ENCODE data around the gene LCE4A. TPM values are rescaled to one million over a fixed set of nuclear protein-coding genes. Genes with fewer than 3 reads are reported as not detected.

LCE4A gene, protein sequence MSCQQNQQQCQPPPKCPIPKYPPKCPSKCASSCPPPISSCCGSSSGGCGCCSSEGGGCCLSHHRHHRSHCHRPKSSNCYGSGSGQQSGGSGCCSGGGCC
- not detected in 2 replicates for total RNA-seq

DNA sequence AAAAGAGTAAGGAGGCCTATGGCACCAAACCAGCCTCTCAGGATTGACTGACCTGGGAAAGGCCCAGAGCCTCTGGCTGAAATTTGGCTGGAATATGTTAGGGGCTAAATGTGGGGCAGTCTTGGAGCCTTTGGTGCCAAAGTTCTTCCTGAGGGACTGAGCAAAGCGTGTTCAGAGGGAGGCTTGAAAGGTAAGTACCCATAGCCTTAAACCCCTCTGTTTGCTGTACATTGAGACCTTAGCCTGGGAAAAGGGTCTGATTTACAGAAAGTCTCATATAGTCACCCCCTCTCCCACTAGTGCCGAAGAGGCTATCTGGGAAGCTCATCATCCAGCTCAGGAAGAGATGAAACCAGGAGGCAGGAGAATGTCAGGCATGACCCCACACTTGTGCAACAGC is at the start of gene LCE4A:
LCE4A (plus strand) TSS at position 301 of the 400 bp plus-strand sequence. CDS start 916 bp downstream, outside the sequence.

DNA sequence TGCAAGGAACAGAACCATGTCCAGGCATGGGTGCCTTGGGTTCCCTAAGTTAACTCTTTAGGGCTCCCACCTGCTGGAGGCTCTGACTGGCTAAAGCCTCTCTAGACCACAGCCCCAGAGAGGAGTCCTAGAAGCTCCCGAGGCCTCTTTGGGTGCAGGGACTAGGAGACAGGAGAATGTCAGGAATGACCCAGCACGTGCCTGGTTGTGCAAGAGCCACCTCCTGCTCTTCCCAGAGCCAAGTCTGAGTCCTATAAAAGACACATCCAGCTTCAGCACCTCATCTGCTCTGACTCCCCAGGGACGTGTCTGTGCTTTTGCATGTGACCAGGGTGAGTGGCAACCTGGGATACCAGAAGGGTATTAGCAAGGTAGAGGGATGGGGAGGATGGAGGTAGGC is 44.9 kb upstream of the LCE4A start, which contains the start of gene LCE2D:
LCE2D (plus strand) TSS at position 283 of the 400 bp plus-strand sequence. CDS start 726 bp downstream, outside the sequence.

DNA sequence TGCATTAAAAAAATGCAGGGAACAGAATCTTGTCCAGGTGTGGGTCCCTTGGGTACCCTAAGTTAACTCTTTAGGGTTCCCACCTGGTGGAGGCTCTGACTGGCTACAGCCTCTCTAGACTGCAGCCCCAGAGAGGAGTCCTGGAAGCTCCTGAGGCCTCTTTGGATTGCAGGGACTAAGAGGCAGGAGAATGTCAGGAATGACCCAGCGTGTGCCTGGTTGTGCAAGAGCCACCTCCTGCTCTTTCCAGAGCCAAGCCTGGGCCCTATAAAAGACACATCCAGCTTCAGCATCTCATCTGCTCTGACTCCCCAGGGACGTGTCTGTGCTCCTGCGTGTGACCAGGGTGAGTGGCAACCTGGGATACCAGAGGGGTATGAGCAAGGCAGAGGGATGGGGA is 33.0 kb upstream of the LCE4A start, which contains the start of gene LCE2C:
LCE2C (plus strand) TSS at position 297 of the 400 bp plus-strand sequence. CDS start 737 bp downstream, outside the sequence.

DNA sequence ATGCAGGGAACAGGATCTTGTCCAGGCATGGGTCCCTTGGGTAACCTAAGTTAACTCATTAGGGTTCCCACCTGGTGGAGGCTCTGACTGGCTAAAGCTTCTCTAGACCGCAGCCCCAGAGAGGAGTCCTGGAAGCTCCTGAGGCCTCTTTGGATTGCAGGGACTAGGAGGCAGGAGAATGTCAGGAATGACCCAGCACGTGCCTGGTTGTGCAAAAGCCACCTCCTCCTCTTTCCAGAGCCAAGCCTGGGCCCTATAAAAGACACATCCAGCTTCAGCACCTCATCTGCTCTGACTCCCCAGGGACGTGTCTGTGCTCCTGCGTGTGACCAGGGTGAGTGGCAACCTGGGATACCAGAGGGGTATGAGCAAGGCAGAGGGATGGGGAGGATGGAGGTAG is 22.1 kb upstream of the LCE4A start, which contains the start of gene LCE2B:
LCE2B (plus strand) TSS at position 301 of the 400 bp plus-strand sequence. CDS start 721 bp downstream, outside the sequence.

DNA sequence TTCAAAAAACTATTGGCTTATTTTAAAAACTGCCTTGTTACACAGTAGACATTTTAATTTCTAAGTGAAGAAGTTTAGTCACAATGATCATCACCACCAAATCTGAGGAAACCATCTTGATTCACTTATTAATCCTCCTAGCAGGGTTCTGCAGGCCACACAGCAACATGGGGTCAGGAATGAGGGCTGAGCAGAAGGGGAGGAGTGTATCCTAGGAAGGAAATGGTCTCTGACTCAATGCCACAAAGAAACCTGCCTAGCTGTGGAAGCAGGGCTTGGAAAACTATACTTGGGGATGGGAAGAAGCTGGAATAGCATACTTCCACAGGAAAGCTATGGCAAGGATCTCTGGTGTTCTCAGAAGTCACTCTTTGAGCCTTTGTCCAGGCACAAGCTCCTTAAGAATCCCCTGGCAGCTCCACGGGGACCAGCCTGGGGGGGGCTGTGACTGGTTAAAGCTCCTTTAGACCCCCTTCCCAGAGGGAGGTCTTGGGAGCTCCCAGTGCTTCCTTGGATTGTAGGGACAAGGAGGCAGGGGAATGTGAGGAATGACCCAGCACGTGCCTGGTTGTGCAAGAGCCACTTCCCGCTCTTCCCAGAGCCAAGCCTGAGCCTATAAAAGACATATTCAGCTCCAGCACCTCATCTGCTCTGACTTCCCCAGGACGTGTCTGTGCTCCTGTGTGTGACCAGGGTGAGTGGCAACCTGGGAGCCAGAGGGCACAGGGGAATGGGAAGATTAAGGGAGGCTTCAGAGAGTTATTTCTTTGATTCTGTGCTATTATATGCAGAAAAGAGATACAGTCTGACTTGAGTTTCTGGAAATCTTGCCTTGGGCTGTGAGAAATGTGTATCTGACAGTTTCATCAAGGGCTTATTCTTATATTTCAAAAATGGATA is 10.0 kb upstream of the LCE4A start, which contains the start of gene LCE2A:
LCE2A (plus strand) TSS at position 645 of the 900 bp plus-strand sequence. CDS start 557 bp downstream, outside the sequence.

DNA sequence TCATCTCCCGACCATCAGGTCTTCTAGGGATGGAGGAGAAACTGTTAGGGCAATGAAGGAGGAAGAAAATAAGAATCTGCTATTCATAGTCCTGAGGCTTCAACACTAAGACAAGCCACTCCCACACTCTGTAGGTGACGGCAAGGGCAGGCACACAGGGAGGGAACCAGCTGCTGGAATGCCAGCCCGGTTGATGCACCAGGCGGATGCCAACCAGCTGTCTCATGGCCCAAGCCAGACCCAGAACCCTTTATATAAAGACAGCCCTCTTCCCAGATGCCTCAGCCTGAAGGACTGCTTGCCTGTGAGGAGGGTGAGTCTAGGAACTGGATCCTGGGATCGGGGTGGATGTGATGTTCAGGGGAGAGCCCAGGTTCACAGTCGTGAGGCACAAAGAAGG is 49.8 kb downstream of the LCE4A start, which contains the start of gene KPRP:
KPRP (plus strand) TSS at position 279 of the 400 bp plus-strand sequence. CDS start 1,564 bp downstream, outside the sequence.

Other genes with a start within 250 kb of the LCE4A start
- not detected in 2 replicates for gene LCE5A, start 197.4 kb upstream of the LCE4A start, total RNA-seq
- gene CRCT1, start 193.7 kb upstream of the LCE4A start, total RNA-seq = 4.3 and 5.1 TPM in 2 replicates
- gene LCE3E, start 141.4 kb upstream of the LCE4A start, total RNA-seq = 0.48 TPM in 1 of 2 replicates, not detected in the other
- not detected in 2 replicates for gene LCE3D, start 127.6 kb upstream of the LCE4A start, total RNA-seq
- gene LCE3C, start 107.9 kb upstream of the LCE4A start, total RNA-seq = not detected in 2 replicates
- gene LCE3B, start 94.3 kb upstream of the LCE4A start, total RNA-seq = not detected in 2 replicates
- gene LCE3A, start 85.1 kb upstream of the LCE4A start, total RNA-seq = not detected in 2 replicates
- not detected in 2 replicates for gene LCE2D, start 44.8 kb upstream of the LCE4A start, total RNA-seq
- gene LCE2C, start 32.9 kb upstream of the LCE4A start, total RNA-seq = not detected in 2 replicates
- not detected in 2 replicates for gene LCE2B, start 22.0 kb upstream of the LCE4A start, total RNA-seq
- gene LCE2A, start 9.8 kb upstream of the LCE4A start, total RNA-seq = not detected in 2 replicates
- gene KPRP, start 49.9 kb downstream of the LCE4A start, total RNA-seq = under 0.01 TPM in 1 of 2 replicates, not detected in the other
- not detected in 2 replicates for gene LCE1F, start 67.0 kb downstream of the LCE4A start, total RNA-seq
- gene LCE1E, start 78.1 kb downstream of the LCE4A start, total RNA-seq = 0.24 TPM in 1 of 2 replicates, not detected in the other
- gene LCE1D, start 88.6 kb downstream of the LCE4A start, total RNA-seq = not detected in 2 replicates
- gene LCE1C, start 98.5 kb downstream of the LCE4A start, total RNA-seq = 0.24 and 1.3 TPM in 2 replicates
- not detected in 2 replicates for gene LCE1B, start 103.8 kb downstream of the LCE4A start, total RNA-seq
- not detected in 2 replicates for gene LCE1A, start 119.3 kb downstream of the LCE4A start, total RNA-seq
- gene LCE6A, start 134.7 kb downstream of the LCE4A start, total RNA-seq = not detected in 2 replicates
- gene LCE7A, start 151.8 kb downstream of the LCE4A start, total RNA-seq = not detected in 2 replicates
- gene SMCP, start 170.2 kb downstream of the LCE4A start, total RNA-seq = not detected in 2 replicates
- gene IVL, start 200.4 kb downstream of the LCE4A start, total RNA-seq = 0.43 and 6.5 TPM in 2 replicates
- not detected in 2 replicates for gene SPRR5, start 239.0 kb downstream of the LCE4A start, total RNA-seq